Endothelial cell of umbilical vein (primary cell): ENCODE data around the gene USP47. TPM values are rescaled to one million over a fixed set of nuclear protein-coding genes. Genes with fewer than 3 reads are reported as not detected.

Experiments used
- BruUV-seq: library from RNA; stranded (reverse); fragments of 400-500 nt; replicated peaks from 2 replicates; lab custom pipeline; 2021; lab: Mats Ljungman, UMichigan
- CTCF ChIA-PET: fragments of 300-600, 350-600 bp; sonication (Branson Sonifier 250); formaldehyde crosslinking; loops from one replicate; lab custom pipeline; 2021; ENCODE audit warnings: antibody characterized with exemption, inconsistent platforms; lab: Charles Lee
- POLR2A ChIA-PET: fragments of 300-600, 350-600 bp; sonication (Branson Sonifier 250); formaldehyde crosslinking; loops from one replicate; lab custom pipeline; 2021; ENCODE audit warnings: antibody characterized with exemption, inconsistent platforms; lab: Charles Lee
- DNase-seq: peaks from one replicate; pipeline ENCODE4 v3.0.0-alpha.2; 2011; ENCODE audit warnings: low read depth, low spot score
- FAIRE-seq: peaks from 2 replicates; lab custom pipeline; 2011; peaks lifted over from hg19 to GRCh38; lab: Jason Lieb, UNC
- H2AFZ ChIP-seq: 2 replicates; pipeline ENCODE4 v1.6.0; 2012; ENCODE audit warnings: low read depth, low read length, control low read depth, inconsistent platforms
- H3K27ac ChIP-seq: 2 replicates; pipeline ENCODE4 v1.5.1; 2011; ENCODE audit warnings: low read depth, mild to moderate bottlenecking, control low read depth, low read length, moderate library complexity; ENCODE audit not compliant: insufficient read depth
- H3K27me3 ChIP-seq, 2 experiments: 2 replicates each; pipeline versions ENCODE4 v1.6.0 to v1.6.1; 2011; ENCODE audit warnings: low read length in 2 of 2, mixed read lengths in 1 of 2; ENCODE audit not compliant: control insufficient read depth in 2 of 2, insufficient read depth in 2 of 2
- H3K36me3 ChIP-seq, 2 experiments: 2 replicates in 1 of 2; 3 replicates in 1 of 2; pipeline ENCODE4 v1.5.1; 2011; ENCODE audit warnings: low read length in 2 of 2, mild to moderate bottlenecking in 1 of 2, moderate library complexity in 1 of 2; ENCODE audit not compliant: control insufficient read depth in 2 of 2, insufficient read depth in 2 of 2; ENCODE audit errors: extremely low read depth in 1 of 2
- H3K4me1 ChIP-seq: 3 replicates; pipeline ENCODE4 v1.5.1; 2011; ENCODE audit warnings: mild to moderate bottlenecking, low read length; ENCODE audit not compliant: control insufficient read depth, insufficient read depth; ENCODE audit errors: extremely low read depth
- H3K4me2 ChIP-seq: 2 replicates; pipeline ENCODE4 v1.6.1; 2011; ENCODE audit warnings: low read length, control low read depth, mixed read lengths; ENCODE audit not compliant: insufficient read depth
- H3K4me3 ChIP-seq, 3 experiments: fragments of 200-600 bp in 1 of 3; sonication (generic), shearing (Covaris generic) in 1 of 3; replicated peaks in 1 of 3; 2 replicates each; pipeline ENCODE4 v1.5.1; 2011 to 2016; ENCODE audit warnings: control low read depth in 3 of 3, low read length in 3 of 3, mild to moderate bottlenecking in 2 of 3, inconsistent platforms in 1 of 3, low read depth in 1 of 3, moderate library complexity in 1 of 3; ENCODE audit not compliant: insufficient read depth in 1 of 3
- H3K79me2 ChIP-seq: 2 replicates; pipeline ENCODE4 v1.6.0; 2012; ENCODE audit warnings: low read length, inconsistent platforms; ENCODE audit not compliant: control insufficient read depth, insufficient read depth
- H3K9ac ChIP-seq: replicated peaks from 2 replicates; pipeline ENCODE3; 2011; ENCODE audit warnings: low read length, control low read depth; ENCODE audit not compliant: insufficient read depth; ENCODE audit errors: extremely low read depth
- H3K9me1 ChIP-seq: replicated peaks from 3 replicates; pipeline ENCODE4 v1.6.0; 2011; ENCODE audit warnings: mild to moderate bottlenecking, low read length; ENCODE audit not compliant: control insufficient read depth, insufficient read depth; ENCODE audit errors: extremely low read depth
- H3K9me3 ChIP-seq: replicated peaks from 2 replicates; pipeline ENCODE4 v1.5.1; 2012; ENCODE audit warnings: low read length, inconsistent platforms; ENCODE audit not compliant: control insufficient read depth, insufficient read depth
- H4K20me1 ChIP-seq: replicated peaks from 2 replicates; pipeline ENCODE3; 2011; ENCODE audit warnings: mild to moderate bottlenecking, low read length; ENCODE audit not compliant: control insufficient read depth, insufficient read depth; ENCODE audit errors: extremely low read depth
- CTCF ChIP-seq, 2 donors: IDR thresholded peaks; 1 replicate in 1 of 2; 2 replicates in 1 of 2; pipeline ENCODE4 v1.5.1; 2011; ENCODE audit warnings: low read length in 2 of 2, mild to moderate bottlenecking in 2 of 2, moderate library complexity in 2 of 2, control low read depth in 1 of 2, inconsistent platforms in 1 of 2, low read depth in 1 of 2; ENCODE audit not compliant: insufficient read depth in 1 of 2; ENCODE audit errors: extremely low read depth in 1 of 2
- EZH2 ChIP-seq: IDR thresholded peaks from 2 replicates; pipeline ENCODE4 v1.6.1; 2012; ENCODE audit warnings: borderline replicate concordance, low read depth, mild to moderate bottlenecking, moderate library complexity, low read length, inconsistent platforms; ENCODE audit not compliant: severe bottlenecking
- FOS ChIP-seq: IDR thresholded peaks from 2 replicates; pipeline ENCODE4 v1.6.1; 2011; ENCODE audit warnings: mild to moderate bottlenecking, low read length, moderate library complexity, borderline replicate concordance; ENCODE audit not compliant: insufficient read depth
- GATA2 ChIP-seq: IDR thresholded peaks from 2 replicates; pipeline ENCODE4 v1.7.0; 2011; ENCODE audit warnings: low read depth, mild to moderate bottlenecking, moderate library complexity, mixed read lengths, low read length; ENCODE audit not compliant: insufficient read length, insufficient read depth
- POLR2A ChIP-seq: IDR thresholded peaks from 2 replicates; pipeline ENCODE4 v1.6.1; 2012; ENCODE audit warnings: low read depth, mild to moderate bottlenecking, control low read depth, low read length
- dilution Hi-C: fragments of 300-500 bp; cut with MboI; formaldehyde crosslinking; loops from one replicate; pipeline ENCODE4 v1.15.0; 2019; ENCODE audit warnings: low sequenced_read_pairs; ENCODE audit not compliant: extremely low pct_ligation_motif_present
- intact Hi-C: fragments of 100-400 bp; cut with micrococcal nuclease; formaldehyde crosslinking; loops from one replicate; pipeline ENCODE4 v1.10.0; 2022
- polyA plus RNA-seq, 4 experiments: library from polyadenylated mRNA; depleted of rRNA in 3 of 4; stranded (reverse) in 3 of 4; unstranded in 1 of 4; fragments of >200 nt; gene quantifications; 2 replicates each; pipeline versions ENCODE4 v1.2.1 to v1.2.3, GENCODE V29; 2011 to 2012; ENCODE audit warnings: missing spikeins in 1 of 4
- total RNA-seq: library from RNA; stranded (reverse); gene quantifications from 2 replicates; pipeline ENCODE4 v1.2.3, GENCODE V29; 2021

Gene USP47
- total and polyA plus RNA-seq, 2 donors (not counting 3 experiments of a cell fraction or from before 2014, with no cell fraction given) = 7.8 to 38.0 TPM

DNA sequence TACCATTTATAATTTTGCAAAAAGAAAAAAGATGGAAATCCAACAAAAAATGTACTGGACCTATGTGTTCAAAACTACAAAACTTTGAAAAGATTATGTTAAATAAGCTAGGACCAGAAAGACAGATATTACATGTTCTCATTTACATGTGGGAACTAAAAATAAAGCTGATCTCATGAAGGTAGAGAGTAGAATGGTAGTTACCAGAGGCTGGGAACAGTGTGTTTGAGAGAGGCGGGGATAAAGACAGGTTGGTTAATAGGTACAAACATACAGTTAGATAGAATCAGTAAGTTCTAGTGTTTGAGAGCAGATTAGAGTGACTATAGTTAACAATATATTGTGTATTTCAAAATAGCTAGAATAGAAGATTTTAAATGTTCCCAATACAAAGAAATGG, 71.6 kb downstream of the USP47 start:
- Histone ChIP-seq H3K4me1 (no peaks in the 10 kb centered on the region), H3K27ac (no peak overlapping the region), H3K4me3 (no peak overlapping the region), H3K36me3 (peaks cover 4 to 5% of the 10 kb centered on the region in 2 experiments), H4K20me1 (no peaks in the 10 kb centered on the region), H3K79me2 (no peaks in the 10 kb centered on the region), H3K9ac (no peak overlapping the region), H2AFZ (no peak overlapping the region), H3K4me2 (no peak overlapping the region), H3K9me3 (no peaks in the 10 kb centered on the region), H3K9me1 (no peaks in the 10 kb centered on the region), H3K27me3 (no peaks in the 10 kb centered on the region)
- dilution Hi-C loops = no loop called here
- DNase-seq (no peak), FAIRE-seq (no peak)
- no TSS peak for BruUV-seq
- TF ChIP-seq CTCF (IDR thresholded peaks at IDR 0.05; ENCODE audit: extremely low read depth in 1 of 2, insufficient read depth in 1 of 2, low read depth in 1 of 2, low read length in 2 of 2) = no peak
- TF ChIP-seq EZH2 = no peak
- TF ChIP-seq POLR2A = no peak
- no peak for TF ChIP-seq FOS
- intact Hi-C loops = loop anchor here (5.0 kb wide), 1 partner anchor 46 kb away; no protein-coding TSS in a partner anchor
- CTCF ChIA-PET = interaction anchor here (0.9 to 1.2 kb wide), 2 partner anchors 18 to 31 kb away, joined by 3 read pairs; no protein-coding TSS in a partner anchor
- POLR2A ChIA-PET = no interaction called here

- Histone ChIP-seq H3K9me1 (no peaks in the 10 kb centered on the region), H2AFZ (no peak overlapping the region), H3K36me3 (peaks cover 0 to 3% of the 10 kb centered on the region in 2 experiments), H3K4me1 (no peaks in the 10 kb centered on the region), H4K20me1 (no peaks in the 10 kb centered on the region), H3K27me3 (no peaks in the 10 kb centered on the region), H3K4me3 (no peak overlapping the region), H3K9ac (no peak overlapping the region), H3K27ac (no peak overlapping the region), H3K4me2 (no peak overlapping the region), H3K79me2 (no peaks in the 10 kb centered on the region), H3K9me3 (no peaks in the 10 kb centered on the region)
- no TSS peak for BruUV-seq
- dilution Hi-C loops = no loop called here
- intact Hi-C loops = no loop called here
- FAIRE-seq = no peak
- ChIA-PET POLR2A (no interaction called here), CTCF (no interaction called here)
- DNase-seq = no peak
- no peak for TF ChIP-seq GATA2
- TF ChIP-seq EZH2 = no peak
- TF ChIP-seq CTCF (IDR thresholded peaks at IDR 0.05; ENCODE audit: extremely low read depth in 1 of 2, insufficient read depth in 1 of 2, low read depth in 1 of 2, low read length in 2 of 2) = no peak
- no peak for TF ChIP-seq FOS
- TF ChIP-seq POLR2A = no peak
Measured at GRCh38 chr11:11915625-11916024, 73.9 kb downstream of the USP47 start.
